ENCODE results near the gene XXYLT1. TPM values are rescaled to one million over a fixed set of nuclear protein-coding genes. Genes with fewer than 3 reads are reported as not detected.

Gene XXYLT1, protein sequence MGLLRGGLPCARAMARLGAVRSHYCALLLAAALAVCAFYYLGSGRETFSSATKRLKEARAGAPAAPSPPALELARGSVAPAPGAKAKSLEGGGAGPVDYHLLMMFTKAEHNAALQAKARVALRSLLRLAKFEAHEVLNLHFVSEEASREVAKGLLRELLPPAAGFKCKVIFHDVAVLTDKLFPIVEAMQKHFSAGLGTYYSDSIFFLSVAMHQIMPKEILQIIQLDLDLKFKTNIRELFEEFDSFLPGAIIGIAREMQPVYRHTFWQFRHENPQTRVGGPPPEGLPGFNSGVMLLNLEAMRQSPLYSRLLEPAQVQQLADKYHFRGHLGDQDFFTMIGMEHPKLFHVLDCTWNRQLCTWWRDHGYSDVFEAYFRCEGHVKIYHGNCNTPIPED
- total RNA-seq (2021) (49.8 and 53.9 TPM in 2 replicates), Bru-seq, nascent RNA (percentile 85 among the genes with signal in this experiment), BruChase-seq, experiment 1, labeled RNA remaining after a 2-hour chase (percentile 79 among the genes with signal in this experiment), BruChase-seq, experiment 2, labeled RNA remaining after a 6-hour chase (percentile 88 among the genes with signal in this experiment)
- long read RNA-seq, transcript XXYLT1-201 (4 exons, 2,727 nt): major isoform, 33 of 68 reads
- long read RNA-seq, partial matches to known transcripts: 1 of 68 reads
- long read RNA-seq, other reads (novel, unspliced or antisense): 34 of 68 reads

- H3K4me1 ChIP-seq (ENCODE audit: insufficient read depth, low read length, poor library complexity, severe bottlenecking): peaks cover 16% of the 10 kb centered on the region
- TF ChIP-seq EZH2 (IDR thresholded peaks at IDR 0.05; ENCODE audit: borderline replicate concordance, low read depth, low read length, poor library complexity, severe bottlenecking): no peak
- TF ChIP-seq, protein P1, sequence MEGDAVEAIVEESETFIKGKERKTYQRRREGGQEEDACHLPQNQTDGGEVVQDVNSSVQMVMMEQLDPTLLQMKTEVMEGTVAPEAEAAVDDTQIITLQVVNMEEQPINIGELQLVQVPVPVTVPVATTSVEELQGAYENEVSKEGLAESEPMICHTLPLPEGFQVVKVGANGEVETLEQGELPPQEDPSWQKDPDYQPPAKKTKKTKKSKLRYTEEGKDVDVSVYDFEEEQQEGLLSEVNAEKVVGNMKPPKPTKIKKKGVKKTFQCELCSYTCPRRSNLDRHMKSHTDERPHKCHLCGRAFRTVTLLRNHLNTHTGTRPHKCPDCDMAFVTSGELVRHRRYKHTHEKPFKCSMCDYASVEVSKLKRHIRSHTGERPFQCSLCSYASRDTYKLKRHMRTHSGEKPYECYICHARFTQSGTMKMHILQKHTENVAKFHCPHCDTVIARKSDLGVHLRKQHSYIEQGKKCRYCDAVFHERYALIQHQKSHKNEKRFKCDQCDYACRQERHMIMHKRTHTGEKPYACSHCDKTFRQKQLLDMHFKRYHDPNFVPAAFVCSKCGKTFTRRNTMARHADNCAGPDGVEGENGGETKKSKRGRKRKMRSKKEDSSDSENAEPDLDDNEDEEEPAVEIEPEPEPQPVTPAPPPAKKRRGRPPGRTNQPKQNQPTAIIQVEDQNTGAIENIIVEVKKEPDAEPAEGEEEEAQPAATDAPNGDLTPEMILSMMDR (conservative IDR thresholded peaks at IDR 0.05; ENCODE audit: low read depth, low read length): peak; percentile 47; the same call in 1 of the 2 replicates
- H3K36me3 ChIP-seq (ENCODE audit: insufficient read depth, low read length, poor library complexity, severe bottlenecking): no peaks in the 10 kb centered on the region
- DNase-seq (ENCODE audit: low spot score): peak; percentile 95
- ChIA-PET CTCF (interaction anchor here (0.5 to 2.4 kb wide), 17 partner anchors 8 to 599 kb away, joined by 3 to 18 read pairs (median 4); partner anchors contain the start of genes ACAP2 and LSG1), POLR2A (ENCODE audit: low non-redundant PET) (interaction anchor here (0.6 to 0.7 kb wide), 3 partner anchors 21 to 598 kb away, joined by 4 to 11 read pairs (median 10); no protein-coding TSS in a partner anchor)
- H3K4me3 ChIP-seq (ENCODE audit: low read depth, low read length, poor library complexity, severe bottlenecking): peak within 1 kb of the TSS; percentile 67
- no TSS peak for BruUV-seq (replicated peaks)
- H3K27ac ChIP-seq (ENCODE audit: low read depth, low read length, poor library complexity, severe bottlenecking): peak within 1 kb of the TSS; percentile 83
- no peaks in the 10 kb centered on the region for H3K27me3 ChIP-seq (replicated peaks; ENCODE audit: insufficient read depth, low read depth, low read length, poor library complexity)
- no peaks in the 10 kb centered on the region for H3K9me3 ChIP-seq (ENCODE audit: low read depth, low read length, poor library complexity, severe bottlenecking)
- intact Hi-C loops (cut with micrococcal nuclease; ENCODE audit: unreplicated experiment): loop anchor here (1.0 to 5.0 kb wide), 3 partner anchors 171 to 580 kb away; partner anchors contain the start of gene ACAP2
These were observed at the start of gene XXYLT1 for GRCh38 chr3:195270817-195271409. XXYLT1 (minus strand) TSS chr3:195271159; CDS start chr3:195271058, 101 bp downstream.

GRCh38 chr3:195319060-195319459 lies 48.1 kb upstream of the XXYLT1 start:
- H3K27me3 ChIP-seq (replicated peaks; ENCODE audit: insufficient read depth, low read depth, low read length, poor library complexity): no peaks in the 10 kb centered on the region
- H3K27ac ChIP-seq (ENCODE audit: low read depth, low read length, poor library complexity, severe bottlenecking): no peak overlapping the region
- DNase-seq (ENCODE audit: low spot score): no peak
- POLR2A ChIA-PET (ENCODE audit: low non-redundant PET): no interaction called here
- H3K36me3 ChIP-seq (ENCODE audit: insufficient read depth, low read length, poor library complexity, severe bottlenecking): no peaks in the 10 kb centered on the region
- H3K4me1 ChIP-seq (ENCODE audit: insufficient read depth, low read length, poor library complexity, severe bottlenecking): no peaks in the 10 kb centered on the region
- H3K9me3 ChIP-seq (ENCODE audit: low read depth, low read length, poor library complexity, severe bottlenecking): peaks cover 15% of the 10 kb centered on the region
- TF ChIP-seq, protein P1 (conservative IDR thresholded peaks at IDR 0.05; ENCODE audit: low read depth, low read length): no peak
- no peak for TF ChIP-seq EZH2 (IDR thresholded peaks at IDR 0.05; ENCODE audit: borderline replicate concordance, low read depth, low read length, poor library complexity, severe bottlenecking)
- intact Hi-C loops (cut with micrococcal nuclease; ENCODE audit: unreplicated experiment): no loop called here
- BruUV-seq (replicated peaks): no TSS peak
- H3K4me3 ChIP-seq (ENCODE audit: low read depth, low read length, poor library complexity, severe bottlenecking): no peak overlapping the region
- CTCF ChIA-PET: no interaction called here

- Histone ChIP-seq H3K36me3 (ENCODE audit: insufficient read depth, low read length, poor library complexity, severe bottlenecking) (no peaks in the 10 kb centered on the region), H3K4me3 (ENCODE audit: low read depth, low read length, poor library complexity, severe bottlenecking) (no peak overlapping the region), H3K27ac (ENCODE audit: low read depth, low read length, poor library complexity, severe bottlenecking) (no peak overlapping the region), H3K4me1 (ENCODE audit: insufficient read depth, low read length, poor library complexity, severe bottlenecking) (peaks cover 13% of the 10 kb centered on the region), H3K9me3 (ENCODE audit: low read depth, low read length, poor library complexity, severe bottlenecking) (no peaks in the 10 kb centered on the region), H3K27me3 (replicated peaks; ENCODE audit: insufficient read depth, low read depth, low read length, poor library complexity) (no peaks in the 10 kb centered on the region)
- ChIA-PET POLR2A (ENCODE audit: low non-redundant PET) (interaction anchor here (0.7 kb wide), 1 partner anchor 26 kb away, joined by 3 read pairs; no protein-coding TSS in a partner anchor), CTCF (no interaction called here)
- peak; percentile 37 for DNase-seq (ENCODE audit: low spot score)
- TF ChIP-seq, protein P1 (conservative IDR thresholded peaks at IDR 0.05; ENCODE audit: low read depth, low read length): no peak
- no peak for TF ChIP-seq EZH2 (IDR thresholded peaks at IDR 0.05; ENCODE audit: borderline replicate concordance, low read depth, low read length, poor library complexity, severe bottlenecking)
- intact Hi-C loops (cut with micrococcal nuclease; ENCODE audit: unreplicated experiment): no loop called here
- no TSS peak for BruUV-seq (replicated peaks)
These were observed 41.8 kb upstream of the XXYLT1 start for GRCh38 chr3:195312714-195313113.
